Stimulated activated naive CD8-positive, alpha-beta T cell treated with anti-CD3 and anti-CD28 coated beads, Interleukin-15, amount 100 ng/mL, for 72 hours (primary cell): ENCODE measurements around the gene NOC2L.
A peak's percentile ranks its signal among the peaks of the same experiment; 100 is the strongest.

Experiments
- ATAC-seq: fragments of 150-1000 bp; cut with Tn5 transposase; 2 replicates; pipeline ENCODE4 v1.10.0; 2021; ENCODE audit warnings: mild to moderate bottlenecking, moderate library complexity
- DNase-seq, 2 donors: peaks; one replicate each; pipeline ENCODE4 v3.0.0; 2021 to 2022
- H3K27ac Mint-ChIP-seq, 2 donors: one replicate each; pipeline ENCODE4 v1.8.0; 2022; ENCODE audit warnings: mild to moderate bottlenecking in 2 of 2, mixed read lengths in 2 of 2, moderate library complexity in 2 of 2
- H3K27me3 Mint-ChIP-seq: one replicate; pipeline ENCODE4 v1.8.0; 2022; ENCODE audit warnings: mixed read lengths
- H3K4me1 Mint-ChIP-seq: one replicate; pipeline ENCODE4 v1.8.0; 2022; ENCODE audit warnings: mild to moderate bottlenecking, mixed read lengths
- H3K4me3 Mint-ChIP-seq, 2 donors: one replicate each; pipeline ENCODE4 v1.8.0; 2022; ENCODE audit warnings: mild to moderate bottlenecking in 2 of 2, mixed read lengths in 2 of 2, moderate library complexity in 1 of 2
- H3K9me3 Mint-ChIP-seq, 2 donors: one replicate each; pipeline ENCODE4 v1.8.0; 2022; ENCODE audit warnings: mixed read lengths in 2 of 2

NOC2L gene

GRCh38 chr1:944341-945325 lies 14.4 kb downstream of the NOC2L start:
- no peak for ATAC-seq
- peaks cover 25% of the 10 kb centered on the region for H3K27me3 Mint-ChIP-seq
- no peak overlapping the region for H3K4me3 Mint-ChIP-seq
- no peak for DNase-seq
- no peak overlapping the region for H3K27ac Mint-ChIP-seq
- H3K9me3 Mint-ChIP-seq, result no peaks in the 10 kb centered on the region
- H3K4me1 Mint-ChIP-seq, result peaks cover 23% of the 10 kb centered on the region

GRCh38 chr1:943545-944340 lies 15.3 kb downstream of the NOC2L start:
- peaks cover 23% of the 10 kb centered on the region for H3K4me1 Mint-ChIP-seq

GRCh38 chr1:942864-943533 lies 16.1 kb downstream of the NOC2L start:
- Mint-ChIP-seq H3K27ac (no peak overlapping the region), H3K4me1 (peaks cover 23% of the 10 kb centered on the region), H3K9me3 (no peaks in the 10 kb centered on the region), H3K27me3 (peaks cover 41% of the 10 kb centered on the region), H3K4me3 (no peak overlapping the region)
- ATAC-seq (no peak), DNase-seq (no peak)

More at GRCh38 chr1:943545-944340, 15.3 kb downstream of the NOC2L start:
- no peak overlapping the region for H3K4me3 Mint-ChIP-seq
- ATAC-seq, result no peak
- DNase-seq, result no peak
- no peak overlapping the region for H3K27ac Mint-ChIP-seq
- peaks cover 34% of the 10 kb centered on the region for H3K27me3 Mint-ChIP-seq
- H3K9me3 Mint-ChIP-seq, result no peaks in the 10 kb centered on the region

- Mint-ChIP-seq H3K9me3 (no peaks in the 10 kb centered on the region), H3K4me3 (peak overlapping the region in 1 of 2 donors; percentile 29), H3K27ac (no peak overlapping the region), H3K4me1 (peaks cover 23% of the 10 kb centered on the region), H3K27me3 (peaks cover 47% of the 10 kb centered on the region)
- no peak for DNase-seq
- ATAC-seq, result peak; percentile 16
Measured at GRCh38 chr1:942411-942821, 16.6 kb downstream of the NOC2L start.

- Mint-ChIP-seq H3K4me3 (peak overlapping the region; percentile 77 to 86), H3K9me3 (no peaks in the 10 kb centered on the region), H3K4me1 (peaks cover 23% of the 10 kb centered on the region), H3K27me3 (peaks cover 53% of the 10 kb centered on the region), H3K27ac (no peak overlapping the region)
- peak; percentile 25 for ATAC-seq
- DNase-seq, result peak in 1 of 2 donors; percentile 45
Measured at GRCh38 chr1:941588-942383, 17.3 kb downstream of the NOC2L start.

- peaks cover 57% of the 10 kb centered on the region for H3K27me3 Mint-ChIP-seq
- peak overlapping the region in 1 of 2 donors; percentile 85 for H3K27ac Mint-ChIP-seq
- H3K4me1 Mint-ChIP-seq, result peaks cover 23% of the 10 kb centered on the region
- ATAC-seq (peak; percentile 1), DNase-seq (no peak)
- no peaks in the 10 kb centered on the region for H3K9me3 Mint-ChIP-seq
- peak overlapping the region; percentile 77 to 86 for H3K4me3 Mint-ChIP-seq
Measured at GRCh38 chr1:941015-941587, 18.0 kb downstream of the NOC2L start.

GRCh38 chr1:940107-941014 lies 18.7 kb downstream of the NOC2L start:
- Mint-ChIP-seq H3K9me3 (no peaks in the 10 kb centered on the region), H3K27me3 (peaks cover 63% of the 10 kb centered on the region), H3K4me1 (peaks cover 17% of the 10 kb centered on the region), H3K27ac (no peak overlapping the region), H3K4me3 (peak overlapping the region; percentile 77 to 86)
- DNase-seq, result peak in 1 of 2 donors; percentile 41
- ATAC-seq, result peak; percentile 32

- no peak overlapping the region for H3K4me3 Mint-ChIP-seq
- DNase-seq (no peak), ATAC-seq (no peak)
- peaks cover 70% of the 10 kb centered on the region for H3K27me3 Mint-ChIP-seq
- no peak overlapping the region for H3K27ac Mint-ChIP-seq
- peaks cover 17% of the 10 kb centered on the region for H3K4me1 Mint-ChIP-seq
- no peaks in the 10 kb centered on the region for H3K9me3 Mint-ChIP-seq
Measured at GRCh38 chr1:939511-940106, 19.4 kb downstream of the NOC2L start.

- Mint-ChIP-seq H3K4me3 (no peak overlapping the region), H3K4me1 (peaks cover 17% of the 10 kb centered on the region), H3K27ac (no peak overlapping the region), H3K9me3 (no peaks in the 10 kb centered on the region), H3K27me3 (peaks cover 72% of the 10 kb centered on the region)
- DNase-seq (no peak), ATAC-seq (no peak)
Measured at GRCh38 chr1:938711-939489, 20.2 kb downstream of the NOC2L start.

- DNase-seq (no peak), ATAC-seq (peak; percentile 35)
- Mint-ChIP-seq H3K4me3 (no peak overlapping the region), H3K9me3 (no peaks in the 10 kb centered on the region), H3K4me1 (peaks cover 15% of the 10 kb centered on the region), H3K27ac (peak overlapping the region in 1 of 2 donors; percentile 77), H3K27me3 (peaks cover 75% of the 10 kb centered on the region)
Measured at GRCh38 chr1:938088-938683, 20.9 kb downstream of the NOC2L start.

GRCh38 chr1:937521-937920 lies 21.5 kb downstream of the NOC2L start:
- no peak overlapping the region for H3K4me3 Mint-ChIP-seq
- no peak for ATAC-seq
- peak overlapping the region in 1 of 2 donors; percentile 77 for H3K27ac Mint-ChIP-seq
- peaks cover 77% of the 10 kb centered on the region for H3K27me3 Mint-ChIP-seq
- no peaks in the 10 kb centered on the region for H3K9me3 Mint-ChIP-seq
- no peak for DNase-seq
- H3K4me1 Mint-ChIP-seq, result peaks cover 11% of the 10 kb centered on the region
